VCaP (cell line): ENCODE data around the gene EPHA7.

ENCODE experiments used
- H3K27ac ChIP-seq: fragments of 450-650 bp; 2 replicates; pipeline ENCODE4 v1.5.1; 2017
- CTCF ChIP-seq: fragments of 450-650 bp; conservative IDR thresholded peaks from 2 replicates; pipeline ENCODE4 v1.5.1; 2017; ENCODE audit warnings: mild to moderate bottlenecking, moderate library complexity

The EPHA7 gene

GRCh38 chr6:93393554-93394074 lies 25.7 kb downstream of the EPHA7 start:
- H3K27ac ChIP-seq, result no peak overlapping the region
- no peak for TF ChIP-seq CTCF

- H3K27ac ChIP-seq, result no peak overlapping the region
- TF ChIP-seq CTCF, result no peak
Observed at GRCh38 chr6:93392797-93393196, 26.6 kb downstream of the EPHA7 start.

- TF ChIP-seq CTCF, result no peak
- no peak overlapping the region for H3K27ac ChIP-seq
Observed at GRCh38 chr6:93391965-93392364, 27.4 kb downstream of the EPHA7 start.

- H3K27ac ChIP-seq, result no peak overlapping the region
- TF ChIP-seq CTCF, result no peak
Observed at GRCh38 chr6:93389192-93389591, 30.2 kb downstream of the EPHA7 start.

GRCh38 chr6:93388070-93388469 lies 31.3 kb downstream of the EPHA7 start:
- no peak overlapping the region for H3K27ac ChIP-seq
- no peak for TF ChIP-seq CTCF

- H3K27ac ChIP-seq, result no peak overlapping the region
- TF ChIP-seq CTCF, result no peak
Observed at GRCh38 chr6:93376026-93376540, 43.3 kb downstream of the EPHA7 start.

- H3K27ac ChIP-seq, result no peak overlapping the region
- no peak for TF ChIP-seq CTCF
Observed at GRCh38 chr6:93373445-93373844, 45.9 kb downstream of the EPHA7 start.
